ENCODE measurements around the gene FAM13B. TPM values are rescaled to one million over a fixed set of nuclear protein-coding genes. Genes with fewer than 3 reads are reported as not detected.
"Not testable (repeated sequence)": the region's sequence is repeated elsewhere in the genome, so short reads cannot be mapped to it uniquely, and the experiment has no call there.

FAM13B gene
- total RNA-seq, 1 experiment from 2014 or later, result 13.6 TPM

- H3K4me3 ChIP-seq (replicated peaks in 1 of 2; ENCODE audit: low read depth in 1 of 2, low read length in 2 of 2); H3K36me3 ChIP-seq (ENCODE audit: control insufficient read depth in 1 of 2, insufficient read depth in 2 of 2, low read length in 2 of 2); H3K9me2 ChIP-seq (ENCODE audit: insufficient read depth); H3K9ac ChIP-seq (ENCODE audit: low read length); H4K20me1 ChIP-seq (ENCODE audit: insufficient read depth); H2AFZ ChIP-seq (ENCODE audit: low read depth, low read length, poor library complexity, severe bottlenecking); H3K4me2 ChIP-seq (ENCODE audit: low read length); H3K27ac ChIP-seq (ENCODE audit: low read depth, low read length); H3K79me2 ChIP-seq (ENCODE audit: insufficient read depth, low read length); intact Hi-C loops (cut with micrococcal nuclease); POLR2A ChIA-PET; ATAC-seq; H3K27me3 ChIP-seq (ENCODE audit: insufficient read depth, low read length); BruUV-seq (replicated peaks); H3K4me1 ChIP-seq (ENCODE audit: control insufficient read depth in 1 of 2, insufficient read depth in 2 of 2, low read length in 2 of 2); CTCF ChIA-PET; RAD21 ChIA-PET (ENCODE audit: low non-redundant PET in 1 of 2, low total read pairs in 2 of 2, uncharacterized antibody in 2 of 2, unreplicated experiment in 2 of 2); DNase-seq (ENCODE audit: low read depth, low spot score); H3K9me3 ChIP-seq (ENCODE audit: control insufficient read depth in 1 of 2, insufficient read depth in 1 of 2, low read depth in 1 of 2, low read length in 2 of 2): not testable (repeated sequence)
These were observed 62.5 kb downstream of the FAM13B start for GRCh38 chr5:137970384-137970783.

GRCh38 chr5:137960819-137961218 is 72.1 kb downstream of the FAM13B start:
- CTCF ChIA-PET, result no interaction called here
- H3K9ac ChIP-seq (ENCODE audit: low read length), result no peak overlapping the region
- POLR2A ChIA-PET, result no interaction called here
- TF ChIP-seq POLR2A (IDR thresholded peaks at IDR 0.05; ENCODE audit: borderline replicate concordance, extremely low read depth, insufficient read depth, insufficient read length) (no peak), YY1 (IDR thresholded peaks at IDR 0.05; ENCODE audit: extremely low read depth, insufficient replicate concordance, low read depth, low read length) (no peak), JUND (IDR thresholded peaks at IDR 0.05) (no peak), SRF (IDR thresholded peaks at IDR 0.05; ENCODE audit: low read depth) (no peak), ELF1 (IDR thresholded peaks at IDR 0.05; ENCODE audit: borderline replicate concordance, low read depth) (no peak), CEBPB (IDR thresholded peaks at IDR 0.05; ENCODE audit: low read depth) (no peak), TCF7L2 (IDR thresholded peaks at IDR 0.05; ENCODE audit: borderline replicate concordance, extremely low read depth, insufficient read depth, insufficient read length) (no peak), ATF3 (IDR thresholded peaks at IDR 0.05) (no peak), ZFX (IDR thresholded peaks at IDR 0.05) (no peak), POLR2AphosphoS5 (IDR thresholded peaks at IDR 0.05; ENCODE audit: low read depth, low read length) (no peak), EGR1 (IDR thresholded peaks at IDR 0.05; ENCODE audit: low read depth) (no peak), CBX3 (IDR thresholded peaks at IDR 0.05; ENCODE audit: low read depth) (no peak), RAD21 (IDR thresholded peaks at IDR 0.05; ENCODE audit: low read depth) (no peak), ZNF274 (IDR thresholded peaks at IDR 0.05; ENCODE audit: low read depth, low read length) (no peak)
- TF ChIP-seq, protein P1, sequence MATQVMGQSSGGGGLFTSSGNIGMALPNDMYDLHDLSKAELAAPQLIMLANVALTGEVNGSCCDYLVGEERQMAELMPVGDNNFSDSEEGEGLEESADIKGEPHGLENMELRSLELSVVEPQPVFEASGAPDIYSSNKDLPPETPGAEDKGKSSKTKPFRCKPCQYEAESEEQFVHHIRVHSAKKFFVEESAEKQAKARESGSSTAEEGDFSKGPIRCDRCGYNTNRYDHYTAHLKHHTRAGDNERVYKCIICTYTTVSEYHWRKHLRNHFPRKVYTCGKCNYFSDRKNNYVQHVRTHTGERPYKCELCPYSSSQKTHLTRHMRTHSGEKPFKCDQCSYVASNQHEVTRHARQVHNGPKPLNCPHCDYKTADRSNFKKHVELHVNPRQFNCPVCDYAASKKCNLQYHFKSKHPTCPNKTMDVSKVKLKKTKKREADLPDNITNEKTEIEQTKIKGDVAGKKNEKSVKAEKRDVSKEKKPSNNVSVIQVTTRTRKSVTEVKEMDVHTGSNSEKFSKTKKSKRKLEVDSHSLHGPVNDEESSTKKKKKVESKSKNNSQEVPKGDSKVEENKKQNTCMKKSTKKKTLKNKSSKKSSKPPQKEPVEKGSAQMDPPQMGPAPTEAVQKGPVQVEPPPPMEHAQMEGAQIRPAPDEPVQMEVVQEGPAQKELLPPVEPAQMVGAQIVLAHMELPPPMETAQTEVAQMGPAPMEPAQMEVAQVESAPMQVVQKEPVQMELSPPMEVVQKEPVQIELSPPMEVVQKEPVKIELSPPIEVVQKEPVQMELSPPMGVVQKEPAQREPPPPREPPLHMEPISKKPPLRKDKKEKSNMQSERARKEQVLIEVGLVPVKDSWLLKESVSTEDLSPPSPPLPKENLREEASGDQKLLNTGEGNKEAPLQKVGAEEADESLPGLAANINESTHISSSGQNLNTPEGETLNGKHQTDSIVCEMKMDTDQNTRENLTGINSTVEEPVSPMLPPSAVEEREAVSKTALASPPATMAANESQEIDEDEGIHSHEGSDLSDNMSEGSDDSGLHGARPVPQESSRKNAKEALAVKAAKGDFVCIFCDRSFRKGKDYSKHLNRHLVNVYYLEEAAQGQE (IDR thresholded peaks at IDR 0.05; ENCODE audit: low read depth), result no peak
- TF ChIP-seq, protein P2, sequence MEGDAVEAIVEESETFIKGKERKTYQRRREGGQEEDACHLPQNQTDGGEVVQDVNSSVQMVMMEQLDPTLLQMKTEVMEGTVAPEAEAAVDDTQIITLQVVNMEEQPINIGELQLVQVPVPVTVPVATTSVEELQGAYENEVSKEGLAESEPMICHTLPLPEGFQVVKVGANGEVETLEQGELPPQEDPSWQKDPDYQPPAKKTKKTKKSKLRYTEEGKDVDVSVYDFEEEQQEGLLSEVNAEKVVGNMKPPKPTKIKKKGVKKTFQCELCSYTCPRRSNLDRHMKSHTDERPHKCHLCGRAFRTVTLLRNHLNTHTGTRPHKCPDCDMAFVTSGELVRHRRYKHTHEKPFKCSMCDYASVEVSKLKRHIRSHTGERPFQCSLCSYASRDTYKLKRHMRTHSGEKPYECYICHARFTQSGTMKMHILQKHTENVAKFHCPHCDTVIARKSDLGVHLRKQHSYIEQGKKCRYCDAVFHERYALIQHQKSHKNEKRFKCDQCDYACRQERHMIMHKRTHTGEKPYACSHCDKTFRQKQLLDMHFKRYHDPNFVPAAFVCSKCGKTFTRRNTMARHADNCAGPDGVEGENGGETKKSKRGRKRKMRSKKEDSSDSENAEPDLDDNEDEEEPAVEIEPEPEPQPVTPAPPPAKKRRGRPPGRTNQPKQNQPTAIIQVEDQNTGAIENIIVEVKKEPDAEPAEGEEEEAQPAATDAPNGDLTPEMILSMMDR (IDR thresholded peaks at IDR 0.05 in 2 of 3, conservative IDR thresholded peaks at IDR 0.05 in 1 of 3; ENCODE audit: borderline replicate concordance in 1 of 3, insufficient read depth in 1 of 3, low read depth in 2 of 3, low read length in 2 of 3), result no peak

More at GRCh38 chr5:137960819-137961218, 72.1 kb downstream of the FAM13B start:
- RAD21 ChIA-PET (ENCODE audit: low non-redundant PET in 1 of 2, low total read pairs in 2 of 2, uncharacterized antibody in 2 of 2, unreplicated experiment in 2 of 2), result no interaction called here
- H2AFZ ChIP-seq (ENCODE audit: low read depth, low read length, poor library complexity, severe bottlenecking), result no peak overlapping the region
- DNase-seq (ENCODE audit: low read depth, low spot score) (no peak), ATAC-seq (no peak)
- H3K9me2 ChIP-seq (ENCODE audit: insufficient read depth), result no peaks in the 10 kb centered on the region
- H3K9me3 ChIP-seq (ENCODE audit: control insufficient read depth in 1 of 2, insufficient read depth in 1 of 2, low read depth in 1 of 2, low read length in 2 of 2), result no peaks in the 10 kb centered on the region
- intact Hi-C loops (cut with micrococcal nuclease), result no loop called here
- BruUV-seq (replicated peaks), result no TSS peak
- no peak overlapping the region for H3K4me2 ChIP-seq (ENCODE audit: low read length)
- H3K79me2 ChIP-seq (ENCODE audit: insufficient read depth, low read length), result no peaks in the 10 kb centered on the region
- no peaks in the 10 kb centered on the region for H3K27me3 ChIP-seq (ENCODE audit: insufficient read depth, low read length)
- H4K20me1 ChIP-seq (ENCODE audit: insufficient read depth), result no peaks in the 10 kb centered on the region
- peaks cover 8 to 10% of the 10 kb centered on the region in 2 experiments; a peak in 3 of 4 replicates for H3K36me3 ChIP-seq (ENCODE audit: control insufficient read depth in 1 of 2, insufficient read depth in 2 of 2, low read length in 2 of 2)
- H3K4me3 ChIP-seq (replicated peaks in 1 of 2; ENCODE audit: low read depth in 1 of 2, low read length in 2 of 2), result no peak overlapping the region
- no peaks in the 10 kb centered on the region for H3K4me1 ChIP-seq (ENCODE audit: control insufficient read depth in 1 of 2, insufficient read depth in 2 of 2, low read length in 2 of 2)
- H3K27ac ChIP-seq (ENCODE audit: low read depth, low read length), result no peak overlapping the region
